GM21360 (cell line): ENCODE measurements around the gene NCOA7.

Experiments
- ATAC-seq: cut with Tn5 transposase; IDR thresholded peaks from one replicate; pipeline ENCODE4 v1.9.1; 2021; ENCODE audit warnings: mild to moderate bottlenecking, moderate library complexity; ENCODE audit not compliant: unreplicated experiment

The NCOA7 gene, protein sequence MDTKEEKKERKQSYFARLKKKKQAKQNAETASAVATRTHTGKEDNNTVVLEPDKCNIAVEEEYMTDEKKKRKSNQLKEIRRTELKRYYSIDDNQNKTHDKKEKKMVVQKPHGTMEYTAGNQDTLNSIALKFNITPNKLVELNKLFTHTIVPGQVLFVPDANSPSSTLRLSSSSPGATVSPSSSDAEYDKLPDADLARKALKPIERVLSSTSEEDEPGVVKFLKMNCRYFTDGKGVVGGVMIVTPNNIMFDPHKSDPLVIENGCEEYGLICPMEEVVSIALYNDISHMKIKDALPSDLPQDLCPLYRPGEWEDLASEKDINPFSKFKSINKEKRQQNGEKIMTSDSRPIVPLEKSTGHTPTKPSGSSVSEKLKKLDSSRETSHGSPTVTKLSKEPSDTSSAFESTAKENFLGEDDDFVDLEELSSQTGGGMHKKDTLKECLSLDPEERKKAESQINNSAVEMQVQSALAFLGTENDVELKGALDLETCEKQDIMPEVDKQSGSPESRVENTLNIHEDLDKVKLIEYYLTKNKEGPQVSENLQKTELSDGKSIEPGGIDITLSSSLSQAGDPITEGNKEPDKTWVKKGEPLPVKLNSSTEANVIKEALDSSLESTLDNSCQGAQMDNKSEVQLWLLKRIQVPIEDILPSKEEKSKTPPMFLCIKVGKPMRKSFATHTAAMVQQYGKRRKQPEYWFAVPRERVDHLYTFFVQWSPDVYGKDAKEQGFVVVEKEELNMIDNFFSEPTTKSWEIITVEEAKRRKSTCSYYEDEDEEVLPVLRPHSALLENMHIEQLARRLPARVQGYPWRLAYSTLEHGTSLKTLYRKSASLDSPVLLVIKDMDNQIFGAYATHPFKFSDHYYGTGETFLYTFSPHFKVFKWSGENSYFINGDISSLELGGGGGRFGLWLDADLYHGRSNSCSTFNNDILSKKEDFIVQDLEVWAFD

DNA sequence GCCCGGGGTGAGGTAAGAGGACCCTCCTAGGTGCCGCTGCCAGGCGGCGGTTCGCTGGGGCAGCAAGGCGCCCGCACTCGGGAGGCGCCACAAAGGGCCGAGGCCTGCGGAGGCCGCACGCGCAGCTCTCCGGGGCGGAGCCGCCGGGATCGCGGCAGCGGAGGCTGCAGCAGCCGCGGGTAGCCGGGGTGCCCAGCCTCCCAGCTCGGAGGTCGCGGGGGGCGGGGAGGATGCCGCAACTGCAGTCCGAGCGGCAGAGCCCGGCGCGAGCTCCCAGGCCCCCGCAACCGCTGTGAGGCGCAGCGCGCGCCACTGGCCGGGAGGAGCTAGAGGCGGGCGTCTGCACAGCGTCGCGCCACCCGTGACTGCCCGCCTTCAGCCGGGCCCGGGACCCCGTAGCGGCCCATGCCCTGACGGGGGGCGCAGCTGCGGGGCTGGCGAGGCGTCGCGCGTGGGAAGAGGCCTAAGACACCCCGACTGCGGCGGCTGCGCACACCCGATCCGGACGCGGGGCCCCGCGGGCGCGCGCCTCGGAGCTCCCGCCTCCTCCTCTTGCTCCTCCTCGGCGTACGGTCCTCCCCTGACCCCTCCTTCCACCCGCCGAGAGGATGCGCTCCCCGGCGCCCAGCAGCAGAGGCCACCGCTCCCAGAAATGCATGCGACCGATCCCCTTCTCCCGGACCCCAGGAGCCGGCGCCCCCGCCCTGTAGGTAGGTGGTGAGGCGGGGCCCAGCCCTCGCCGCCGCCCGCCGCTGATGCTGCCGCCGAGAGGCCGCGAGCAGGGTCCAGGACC, at the start of gene NCOA7:
TSS of gene NCOA7 (plus strand) at position 603 of the 793 bp plus-strand sequence. CDS start 24,395 bp downstream, outside the sequence.
- ATAC-seq: peak; percentile 73

DNA sequence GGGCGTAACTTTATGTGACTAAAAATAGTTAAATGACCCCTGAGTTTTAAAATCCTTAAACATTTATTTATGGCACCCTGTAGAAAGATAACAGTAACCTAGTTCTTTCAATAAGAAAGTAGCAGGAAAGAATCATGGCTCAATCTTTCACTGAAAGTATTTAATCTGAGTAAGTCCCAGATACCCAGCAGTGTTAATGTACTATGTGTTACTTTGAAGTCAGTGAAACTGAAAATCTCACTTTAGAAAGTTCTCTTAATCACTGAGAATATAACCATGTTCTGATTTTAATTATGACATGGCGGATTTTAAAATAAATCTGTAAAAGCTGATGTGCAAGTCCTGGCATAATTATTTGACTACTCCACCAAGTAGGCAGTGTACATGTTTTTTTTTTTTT, 49.4 kb upstream of the NCOA7 start:
- no peak for ATAC-seq

DNA sequence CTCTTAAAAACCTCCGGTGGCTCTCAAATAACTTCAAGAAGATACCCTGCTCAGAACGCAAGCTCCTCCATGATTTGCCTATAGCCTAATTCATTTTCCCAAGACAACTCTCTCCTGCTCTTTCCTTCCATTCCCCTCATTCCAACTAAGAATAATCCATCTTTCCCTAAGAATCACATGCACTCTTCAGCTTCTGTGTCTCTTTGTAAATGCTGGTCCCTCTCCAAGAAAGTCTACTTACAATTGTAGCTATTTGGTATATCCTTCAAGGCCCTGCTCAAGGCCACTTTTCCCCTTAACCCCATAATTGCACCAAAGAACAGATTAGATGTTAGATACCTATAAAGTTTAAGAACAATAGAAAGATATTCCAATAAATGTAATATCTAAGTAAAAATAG, 48.7 kb upstream of the NCOA7 start:
- no peak for ATAC-seq

DNA sequence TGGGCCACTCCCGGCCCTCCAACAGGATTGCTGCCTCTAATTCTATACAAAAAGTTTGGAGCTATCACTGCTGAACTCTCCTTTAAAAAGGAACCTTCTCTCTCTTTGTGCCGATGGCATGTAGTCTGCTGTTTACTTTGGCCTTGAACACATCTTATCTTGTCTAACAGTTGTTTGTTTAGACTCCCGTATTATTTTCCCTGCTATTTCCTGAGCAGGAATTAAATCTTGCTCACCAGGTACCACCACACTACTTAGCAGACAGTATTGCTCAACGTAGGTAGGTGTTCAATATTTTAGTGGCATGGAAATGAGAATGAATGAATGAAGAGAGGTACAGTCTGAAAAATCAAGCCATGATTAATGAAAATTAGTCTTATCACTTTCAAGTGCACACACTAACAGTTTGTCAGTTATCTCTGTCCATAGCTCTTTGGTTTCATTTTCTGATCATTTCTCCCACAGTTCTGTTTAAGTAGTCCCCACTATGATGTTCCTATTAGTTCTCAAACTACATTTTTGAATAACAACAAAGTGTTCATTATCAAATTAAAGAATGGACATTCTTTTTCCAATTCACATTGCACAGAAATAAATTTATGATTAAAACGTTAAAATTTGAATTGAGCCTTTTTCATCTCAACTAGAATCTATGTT, 48.2 kb upstream of the NCOA7 start:
- ATAC-seq: no peak

DNA sequence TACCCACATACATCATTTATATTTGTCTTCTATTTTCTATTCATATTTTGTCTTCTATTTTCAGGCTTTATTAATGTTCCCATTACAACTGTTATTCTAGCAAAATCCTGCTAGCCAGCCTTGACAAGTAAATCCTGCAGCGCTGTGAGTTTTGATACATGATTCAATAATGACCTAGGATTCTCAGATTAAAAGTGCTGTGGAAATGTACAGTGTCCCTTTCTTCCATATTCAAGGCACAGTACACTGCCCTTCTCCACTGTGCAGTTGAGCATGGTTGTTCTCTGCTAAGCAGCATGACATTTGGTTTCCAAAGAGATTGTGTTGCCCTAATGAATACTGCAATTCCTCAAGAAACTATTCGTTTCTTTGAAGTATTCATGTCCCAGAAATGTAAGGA, 47.2 kb upstream of the NCOA7 start:
- ATAC-seq: no peak

DNA sequence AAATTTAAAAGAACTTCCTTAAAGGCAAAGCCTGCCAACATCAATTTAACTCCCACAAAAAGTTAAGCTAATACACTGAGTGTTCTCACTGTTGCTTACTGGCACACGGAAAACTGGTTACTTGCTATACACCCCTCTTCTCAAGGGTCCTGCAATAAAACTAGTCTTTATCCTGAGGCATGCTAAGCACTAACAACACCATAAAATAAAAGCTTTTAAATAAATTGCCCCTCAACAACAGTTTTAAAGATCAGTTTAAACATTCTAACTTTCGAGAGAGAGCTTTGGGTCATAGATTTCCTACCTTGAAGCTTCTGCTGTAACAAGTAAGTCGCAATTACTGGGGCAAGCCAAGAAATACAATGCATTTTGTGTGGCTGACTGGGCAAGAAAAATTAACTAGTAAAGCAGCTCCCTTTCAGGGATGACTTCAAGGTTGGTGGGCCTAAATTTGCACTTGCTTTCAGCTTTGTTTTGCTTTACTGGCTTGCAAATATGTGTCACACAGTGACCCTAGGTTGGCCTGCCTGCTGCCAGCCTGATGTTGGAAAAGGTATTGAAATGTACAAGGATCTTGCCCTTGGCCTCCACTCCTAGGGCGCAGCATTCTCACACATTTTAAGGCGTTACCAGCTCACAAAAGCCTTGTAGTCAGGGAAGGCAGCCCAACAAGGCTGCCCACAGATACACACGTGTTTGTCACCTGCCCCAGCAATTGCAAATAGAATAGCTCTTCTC, 45.3 kb upstream of the NCOA7 start:
- ATAC-seq: no peak

DNA sequence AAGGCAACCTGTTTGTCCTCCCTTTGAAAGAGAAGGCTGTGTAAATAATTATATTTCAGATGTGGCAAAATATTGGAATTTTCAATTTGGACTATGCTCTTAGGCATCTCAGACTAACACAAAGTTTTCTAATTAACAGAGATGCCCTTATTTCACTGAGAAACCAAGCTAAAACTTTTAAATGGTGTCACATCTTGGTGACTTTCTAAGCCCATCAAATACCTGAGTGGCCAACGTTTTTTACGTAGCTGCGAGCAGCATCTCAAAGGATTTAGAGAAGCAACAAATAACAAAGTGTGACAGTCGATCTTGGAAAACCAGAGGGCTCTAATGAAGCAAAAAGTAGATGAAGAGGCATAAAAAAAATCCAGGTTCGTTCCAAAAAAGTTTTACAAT, 44.7 kb upstream of the NCOA7 start:
- no peak for ATAC-seq

DNA sequence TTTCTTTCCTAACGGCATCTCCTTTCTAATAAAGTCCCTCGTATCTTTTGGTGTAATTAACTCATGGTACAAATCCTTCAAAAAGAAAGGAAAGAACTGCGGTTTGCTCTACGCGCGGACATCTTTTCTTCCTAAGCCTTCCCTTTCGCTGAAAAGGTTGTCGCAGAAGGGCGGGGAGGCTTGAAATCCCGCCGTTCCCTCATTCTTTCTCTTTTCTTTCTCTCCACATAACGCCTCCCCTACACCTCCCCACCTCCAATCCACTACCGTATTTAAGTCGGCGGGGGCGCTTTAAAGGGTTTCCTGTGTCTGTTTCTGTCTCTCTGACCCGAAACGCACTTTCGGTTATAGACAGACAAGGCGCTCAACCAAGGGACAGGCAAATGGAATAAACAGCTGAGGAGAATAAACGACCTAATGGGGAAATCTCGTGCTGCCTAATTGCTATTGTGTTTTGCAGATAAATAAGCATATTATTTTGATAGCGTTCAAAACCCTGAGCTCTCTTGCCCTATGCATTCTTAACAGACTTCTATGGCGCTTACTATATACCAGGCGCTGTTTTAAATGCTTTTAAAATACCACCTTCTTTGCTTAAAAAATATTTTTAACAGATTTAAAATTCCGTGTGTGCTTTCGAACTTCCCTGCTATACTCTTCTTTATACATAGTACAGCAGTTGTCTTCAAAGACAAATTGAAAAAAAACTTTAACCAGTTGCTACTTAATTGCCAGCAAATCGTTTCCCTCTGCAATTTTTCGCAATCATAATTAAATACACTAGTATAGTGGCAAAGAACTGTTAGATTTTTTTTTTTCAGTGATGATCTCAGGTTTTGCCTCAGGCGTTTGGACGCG, 43.8 kb upstream of the NCOA7 start:
- ATAC-seq: peak; percentile 54

DNA sequence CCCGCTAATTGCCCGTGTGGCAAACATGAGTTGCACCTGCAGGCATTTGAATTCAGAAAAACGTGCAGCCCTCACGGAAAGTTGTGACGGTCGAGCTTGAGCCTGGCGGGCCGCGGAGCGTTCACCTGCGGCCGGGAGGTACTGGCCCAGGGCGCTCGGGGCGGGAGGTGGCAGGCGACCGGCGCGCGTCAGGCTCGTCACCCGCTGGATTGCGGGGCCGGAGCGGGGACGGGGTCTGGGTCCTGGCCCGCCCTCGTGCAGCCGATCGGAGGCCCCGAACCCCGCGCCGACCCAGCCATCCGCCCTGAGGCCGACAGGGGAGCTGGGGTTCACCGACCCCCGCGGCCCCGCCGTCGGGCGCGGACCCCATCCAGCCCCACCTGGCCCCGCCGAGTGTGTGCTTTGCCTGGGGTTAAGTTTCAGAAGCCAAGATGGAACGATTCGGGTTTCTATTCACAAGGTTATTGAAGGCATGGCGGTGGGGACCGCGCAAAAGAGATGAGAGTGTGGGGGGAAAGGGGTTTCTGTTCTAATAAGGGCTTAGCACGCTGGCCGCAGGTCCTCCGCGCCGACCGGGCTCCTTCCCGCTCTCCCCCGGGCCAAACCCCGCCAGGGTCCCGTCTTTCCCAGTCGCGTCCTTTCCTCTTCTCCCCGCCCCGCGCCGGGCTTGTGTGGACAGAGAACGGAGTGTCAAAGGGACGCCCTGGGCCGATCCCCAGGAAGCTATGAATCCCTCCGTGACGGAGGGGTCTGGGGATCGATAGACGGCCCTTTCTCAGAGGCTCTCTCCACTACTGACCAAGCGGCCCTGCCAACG, 43.0 kb upstream of the NCOA7 start:
- no peak for ATAC-seq

DNA sequence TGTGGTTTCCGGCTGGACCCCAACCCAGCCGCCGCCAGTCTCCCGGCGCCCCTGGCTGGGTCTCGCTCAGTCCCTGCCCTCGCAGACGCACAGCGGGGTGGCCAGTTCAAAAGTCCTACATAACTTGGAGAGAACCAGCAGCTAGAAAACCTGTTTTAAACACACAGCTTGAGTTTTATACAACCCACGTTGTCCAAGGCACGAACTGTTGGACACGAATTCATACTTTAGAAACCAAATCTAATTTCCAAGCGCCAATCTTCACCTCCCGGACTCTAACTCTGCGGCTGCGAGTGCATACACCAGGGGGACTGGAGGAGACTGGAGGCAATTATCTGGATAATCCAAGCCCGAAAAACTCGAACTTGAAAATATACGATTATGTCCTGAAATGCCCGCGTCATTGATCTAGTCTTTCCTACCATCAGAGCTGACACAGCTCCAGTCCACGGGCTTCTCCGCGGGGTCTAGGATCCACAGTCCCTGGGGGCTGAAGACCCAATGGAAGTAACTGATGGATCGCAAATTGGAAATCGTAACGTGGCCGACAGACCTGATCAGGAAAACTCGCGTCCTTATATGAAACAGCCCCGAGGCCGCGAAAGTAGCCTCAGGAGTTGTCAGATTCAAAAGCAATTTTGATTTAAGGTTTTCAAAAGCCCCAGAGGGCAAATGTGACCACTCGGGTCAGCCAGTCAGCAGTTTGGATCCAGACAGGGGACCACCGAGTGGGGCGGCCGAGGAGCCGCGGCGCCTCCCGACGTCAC, 42.2 kb upstream of the NCOA7 start:
- no peak for ATAC-seq

DNA sequence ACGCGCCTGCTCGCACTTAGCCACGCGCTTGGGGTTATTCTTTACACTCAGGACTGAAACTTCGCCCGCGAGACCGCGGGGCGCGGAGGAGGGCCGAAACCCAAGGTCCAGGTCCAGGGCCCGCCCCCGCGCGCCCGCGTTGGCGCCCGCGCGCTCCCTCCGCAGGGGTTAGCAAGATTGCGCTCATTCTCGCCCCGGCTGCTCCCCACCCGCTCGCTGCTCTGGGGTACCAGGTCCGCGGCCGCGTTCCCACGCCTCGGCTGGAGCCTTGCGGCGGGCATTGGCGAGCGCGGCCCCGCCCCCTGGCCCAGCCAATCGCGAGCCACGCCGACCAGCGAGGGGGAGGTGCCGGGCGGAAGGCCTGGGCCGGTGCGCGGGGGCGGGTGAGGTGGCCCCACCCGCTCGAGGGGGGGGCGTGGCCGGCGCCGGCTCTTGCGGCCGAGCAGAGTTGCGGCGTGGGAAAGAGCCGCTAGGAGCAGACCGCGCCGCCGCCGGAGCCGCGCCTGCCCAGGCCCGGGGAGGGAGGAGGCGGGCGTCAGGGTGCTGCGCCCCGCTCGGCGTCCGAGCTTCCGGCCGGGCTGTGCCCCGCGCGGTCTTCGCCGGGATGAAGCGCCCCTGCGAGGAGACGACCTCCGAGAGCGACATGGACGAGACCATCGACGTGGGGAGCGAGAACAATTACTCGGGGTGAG, 41.4 kb upstream of the NCOA7 start, which contains the start of gene HEY2:
TSS of gene HEY2 (plus strand) at position 460 of the 692 bp plus-strand sequence. CDS start at position 605, 145 bp downstream.
- ATAC-seq: peak; percentile 82

DNA sequence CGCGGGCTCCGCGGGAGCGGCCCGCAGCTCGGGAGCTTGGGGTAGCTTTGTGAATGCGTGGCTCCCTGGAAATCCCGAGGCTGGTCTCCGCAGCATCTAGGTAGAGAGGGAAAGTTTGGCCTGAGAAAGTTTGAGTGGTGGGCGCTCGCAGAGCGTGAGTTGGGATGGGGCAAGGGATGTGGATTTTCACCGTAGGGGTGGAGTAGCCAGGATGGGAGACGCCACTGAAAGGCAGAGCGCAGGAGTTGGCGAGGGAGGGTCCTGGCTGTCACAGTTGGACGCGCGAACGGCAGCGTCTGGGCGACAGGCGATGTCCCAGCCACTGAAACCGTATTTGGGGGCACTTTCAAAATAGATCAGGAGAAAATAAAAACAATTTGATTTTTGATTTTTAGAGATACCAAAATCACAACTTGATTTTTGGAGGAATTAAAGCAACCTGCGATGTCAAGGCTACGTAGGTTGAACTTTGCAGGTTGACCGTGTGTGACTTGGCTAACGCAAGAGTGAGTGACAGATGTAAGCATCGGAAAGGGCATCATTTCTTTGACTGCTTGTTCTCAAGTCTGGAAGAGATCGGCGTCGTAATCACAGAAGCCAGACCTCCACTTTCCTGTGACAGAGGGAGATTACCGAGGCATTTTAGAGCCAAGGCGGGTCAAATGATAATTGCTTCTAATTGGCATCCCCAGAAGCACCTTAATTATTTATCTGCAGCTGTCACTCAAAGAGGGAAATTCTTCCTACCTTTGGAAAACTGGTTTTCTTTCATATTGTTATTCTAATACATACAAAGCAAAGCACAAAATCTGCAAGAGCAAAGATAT, 40.7 kb upstream of the NCOA7 start:
- ATAC-seq: no peak

DNA sequence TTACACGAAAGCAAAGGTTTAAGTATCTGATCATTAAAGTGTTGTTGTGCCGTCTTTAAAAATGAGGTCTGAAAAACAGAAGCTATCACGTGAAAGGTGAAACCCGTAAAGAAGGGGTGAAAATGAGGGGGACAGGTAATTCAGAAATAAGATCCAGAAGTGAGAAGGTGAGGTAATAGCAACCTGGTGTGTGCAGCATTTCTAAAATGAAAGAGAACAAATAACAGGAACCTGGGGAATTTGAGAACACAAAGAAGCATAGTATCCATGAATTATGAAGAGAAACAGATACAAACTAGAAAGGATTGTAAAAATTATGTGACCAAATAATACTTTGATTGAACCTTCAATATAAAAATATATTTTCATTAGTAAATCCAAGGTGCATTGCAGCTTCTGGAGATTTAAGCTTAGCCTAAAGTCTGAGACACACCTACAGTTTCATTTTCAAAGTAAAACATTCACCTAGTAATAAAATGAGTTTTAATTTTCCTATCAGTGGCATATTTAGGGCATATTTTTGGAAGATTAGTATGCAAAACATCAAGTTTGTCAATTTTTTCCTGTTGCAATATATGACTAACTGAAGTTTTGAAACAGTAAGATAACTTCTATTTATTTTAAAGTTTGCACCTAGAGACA, 39.9 kb upstream of the NCOA7 start:
- no peak for ATAC-seq

DNA sequence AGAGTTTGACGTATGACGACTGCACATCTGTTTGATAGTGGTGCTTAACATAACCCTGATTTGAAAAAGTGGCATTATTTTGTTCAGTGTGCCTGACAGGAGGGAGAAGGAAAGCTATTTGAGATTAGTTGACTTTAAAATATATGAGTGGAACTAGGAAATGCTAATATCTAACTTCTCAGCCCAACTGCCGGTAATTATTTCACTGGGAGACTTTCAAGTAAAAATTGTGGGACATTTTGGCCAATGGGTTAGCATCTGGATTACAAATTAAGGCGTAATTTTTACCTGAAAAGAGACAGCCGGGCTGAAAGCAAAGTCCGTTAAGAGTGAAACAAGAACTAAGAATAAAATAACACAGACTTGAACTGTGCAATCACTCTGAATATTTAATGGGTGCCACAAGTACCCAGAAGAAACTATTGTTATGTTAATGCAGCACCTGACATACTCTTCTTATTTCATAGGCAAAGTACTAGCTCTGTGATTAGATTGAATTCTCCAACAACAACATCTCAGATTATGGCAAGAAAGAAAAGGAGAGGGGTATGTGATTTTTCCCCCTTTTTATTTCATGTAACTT, 39.3 kb upstream of the NCOA7 start:
- no peak for ATAC-seq

DNA sequence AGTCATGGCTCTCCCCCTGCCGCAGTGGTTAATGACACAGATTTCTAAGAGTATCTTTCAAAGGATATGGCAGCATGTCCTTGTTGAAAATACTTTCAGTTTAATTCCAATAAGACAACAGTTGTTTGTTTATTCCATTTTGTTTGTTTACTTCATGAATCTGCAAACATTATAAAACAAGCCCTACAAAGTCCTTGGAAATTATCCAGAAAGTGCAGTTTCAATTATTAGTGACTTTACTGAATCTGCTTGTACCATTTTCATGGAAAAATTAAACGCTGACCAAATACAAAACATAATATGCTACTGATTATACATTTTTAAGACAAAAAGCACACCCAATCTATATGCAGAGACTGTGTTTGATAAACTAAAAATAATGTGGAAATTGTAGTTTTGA, 38.0 kb upstream of the NCOA7 start:
- ATAC-seq: no peak
